ENCODE data around the gene ITK.

The ITK gene

GRCh38 chr5:157143127-157143971, 37.3 kb upstream of the ITK start:
- peak; percentile 45 for DNase-seq (ENCODE audit: extremely low spot score)
- TF ChIP-seq NFRKB (IDR thresholded peaks at IDR 0.05) (no peak), SP1 (IDR thresholded peaks at IDR 0.05) (no peak), ELF4 (IDR thresholded peaks at IDR 0.05) (0 out of 2 replicates have a peak, but pooled peaks have one; percentile 33), LEF1 (IDR thresholded peaks at IDR 0.05; ENCODE audit: borderline replicate concordance) (no peak), FOXA1 (IDR thresholded peaks at IDR 0.05) (no peak), FOXM1 (IDR thresholded peaks at IDR 0.05; ENCODE audit: borderline replicate concordance) (no peak), SUZ12 (IDR thresholded peaks at IDR 0.05) (no peak), BHLHE40 (IDR thresholded peaks at IDR 0.05; ENCODE audit: borderline replicate concordance) (no peak), L3MBTL2 (conservative IDR thresholded peaks at IDR 0.05) (peak; percentile 85), CTBP1 (IDR thresholded peaks at IDR 0.05; ENCODE audit: borderline replicate concordance) (0 out of 2 replicates have a peak, but pooled peaks have one; percentile 7), TARDBP (IDR thresholded peaks at IDR 0.05) (no peak), HDGF (IDR thresholded peaks at IDR 0.05; ENCODE audit: borderline replicate concordance) (no peak), ZNF384 (IDR thresholded peaks at IDR 0.05) (no peak), FOXK2 (IDR thresholded peaks at IDR 0.05) (no peak), ARNT (IDR thresholded peaks at IDR 0.05) (no peak)
- TF ChIP-seq, protein P1, sequence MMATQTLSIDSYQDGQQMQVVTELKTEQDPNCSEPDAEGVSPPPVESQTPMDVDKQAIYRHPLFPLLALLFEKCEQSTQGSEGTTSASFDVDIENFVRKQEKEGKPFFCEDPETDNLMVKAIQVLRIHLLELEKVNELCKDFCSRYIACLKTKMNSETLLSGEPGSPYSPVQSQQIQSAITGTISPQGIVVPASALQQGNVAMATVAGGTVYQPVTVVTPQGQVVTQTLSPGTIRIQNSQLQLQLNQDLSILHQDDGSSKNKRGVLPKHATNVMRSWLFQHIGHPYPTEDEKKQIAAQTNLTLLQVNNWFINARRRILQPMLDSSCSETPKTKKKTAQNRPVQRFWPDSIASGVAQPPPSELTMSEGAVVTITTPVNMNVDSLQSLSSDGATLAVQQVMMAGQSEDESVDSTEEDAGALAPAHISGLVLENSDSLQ (IDR thresholded peaks at IDR 0.05) = peak; percentile 94
- ChIA-PET CTCF (interaction anchor here (1.9 kb wide), 1 partner anchor 11 kb away, joined by 9 read pairs; no protein-coding TSS in a partner anchor), POLR2A (interaction anchor here (0.6 to 2.6 kb wide), 24 partner anchors 9 to 598 kb away, joined by 3 to 22 read pairs (median 4); partner anchors contain the start of genes CYFIP2 and HAVCR2)

GRCh38 chr5:157148734-157149615, 31.7 kb upstream of the ITK start:
- ChIA-PET CTCF (interaction anchor here (0.7 to 1.1 kb wide), 4 partner anchors 12 to 1021 kb away, joined by 3 to 4 read pairs (median 4); no protein-coding TSS in a partner anchor), POLR2A (no interaction called here)
- DNase-seq (ENCODE audit: extremely low spot score) = peak; percentile 63
- TF ChIP-seq ELF4 (IDR thresholded peaks at IDR 0.05) (no peak), SUZ12 (IDR thresholded peaks at IDR 0.05) (no peak), FOXA1 (IDR thresholded peaks at IDR 0.05) (no peak), HDGF (IDR thresholded peaks at IDR 0.05; ENCODE audit: borderline replicate concordance) (no peak), L3MBTL2 (conservative IDR thresholded peaks at IDR 0.05) (peak; percentile 43; the same call in 1 of the 2 replicates), SP1 (IDR thresholded peaks at IDR 0.05) (no peak), ZNF384 (IDR thresholded peaks at IDR 0.05) (no peak), CTBP1 (IDR thresholded peaks at IDR 0.05; ENCODE audit: borderline replicate concordance) (no peak)

DNA sequence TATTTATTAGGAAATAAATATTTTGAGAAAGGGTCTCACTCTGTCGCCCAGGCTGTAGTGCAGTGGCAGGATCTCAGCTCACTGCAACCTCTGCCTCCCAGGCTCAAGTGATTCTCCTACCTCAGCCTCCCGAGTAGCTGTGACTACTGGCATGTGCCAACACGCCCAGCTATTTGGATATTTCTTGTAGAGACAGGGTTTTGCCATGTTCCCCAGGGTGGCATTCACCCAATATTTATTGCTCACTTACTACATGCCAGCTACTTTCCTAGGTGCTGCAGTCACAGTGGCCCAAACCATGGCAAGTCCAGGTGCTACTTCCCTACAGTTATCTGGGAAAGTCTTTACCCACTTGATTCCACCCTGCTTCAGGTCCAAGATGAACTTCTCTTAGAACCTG, 29.6 kb upstream of the ITK start:
- no peak for TF ChIP-seq LEF1 (IDR thresholded peaks at IDR 0.05; ENCODE audit: borderline replicate concordance)
- POLR2A ChIA-PET = no interaction called here
- no peak for DNase-seq (ENCODE audit: extremely low spot score)
- CTCF ChIA-PET = interaction anchor here (0.7 kb wide), 1 partner anchor 39 kb away, joined by 4 read pairs; no protein-coding TSS in a partner anchor

DNA sequence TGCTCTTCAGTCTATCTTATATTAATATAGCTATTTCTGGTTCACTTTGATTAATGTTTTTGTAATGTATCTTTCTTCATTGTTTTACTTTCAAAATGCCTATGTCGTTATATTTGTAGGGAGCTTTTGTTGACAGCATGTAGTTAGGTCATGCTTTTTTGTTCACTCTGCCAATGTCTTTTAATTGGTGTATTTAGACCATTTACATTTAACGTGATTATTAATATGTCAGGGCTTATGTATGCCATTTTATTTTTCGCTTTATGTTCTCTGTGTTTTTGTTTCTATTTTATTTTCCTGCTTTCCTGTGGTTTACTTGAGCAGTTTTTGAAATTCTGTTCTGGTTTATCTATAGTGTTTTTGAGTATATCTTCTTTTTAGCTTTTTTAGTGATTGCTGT, 25.3 kb upstream of the ITK start:
- POLR2A ChIA-PET = interaction anchor here (4.1 kb wide), 1 partner anchor 13 kb away, joined by 12 read pairs; the partner anchor contains the start of gene MED7
- DNase-seq (ENCODE audit: extremely low spot score) = no peak
- no peak for TF ChIP-seq SUZ12 (IDR thresholded peaks at IDR 0.05)
- no peak for TF ChIP-seq SP1 (IDR thresholded peaks at IDR 0.05)
- TF ChIP-seq, protein P1 (IDR thresholded peaks at IDR 0.05) = no peak
- no peak for TF ChIP-seq LEF1 (IDR thresholded peaks at IDR 0.05; ENCODE audit: borderline replicate concordance)
- no peak for TF ChIP-seq BHLHE40 (IDR thresholded peaks at IDR 0.05; ENCODE audit: borderline replicate concordance)
- TF ChIP-seq FOXK2 (IDR thresholded peaks at IDR 0.05) = no peak
- TF ChIP-seq FOXA1 (IDR thresholded peaks at IDR 0.05) = no peak
- TF ChIP-seq CTBP1 (IDR thresholded peaks at IDR 0.05; ENCODE audit: borderline replicate concordance) = no peak
- no peak for TF ChIP-seq ARNT (IDR thresholded peaks at IDR 0.05)
- TF ChIP-seq HDGF (IDR thresholded peaks at IDR 0.05; ENCODE audit: borderline replicate concordance) = no peak
- no peak for TF ChIP-seq NFRKB (IDR thresholded peaks at IDR 0.05)
- no peak for TF ChIP-seq ELF4 (IDR thresholded peaks at IDR 0.05)
- TF ChIP-seq ZNF384 (IDR thresholded peaks at IDR 0.05) = no peak
- no peak for TF ChIP-seq L3MBTL2 (conservative IDR thresholded peaks at IDR 0.05)
- TF ChIP-seq FOXM1 (IDR thresholded peaks at IDR 0.05; ENCODE audit: borderline replicate concordance) = no peak
- TF ChIP-seq TARDBP (IDR thresholded peaks at IDR 0.05) = no peak
- CTCF ChIA-PET = no interaction called here

DNA sequence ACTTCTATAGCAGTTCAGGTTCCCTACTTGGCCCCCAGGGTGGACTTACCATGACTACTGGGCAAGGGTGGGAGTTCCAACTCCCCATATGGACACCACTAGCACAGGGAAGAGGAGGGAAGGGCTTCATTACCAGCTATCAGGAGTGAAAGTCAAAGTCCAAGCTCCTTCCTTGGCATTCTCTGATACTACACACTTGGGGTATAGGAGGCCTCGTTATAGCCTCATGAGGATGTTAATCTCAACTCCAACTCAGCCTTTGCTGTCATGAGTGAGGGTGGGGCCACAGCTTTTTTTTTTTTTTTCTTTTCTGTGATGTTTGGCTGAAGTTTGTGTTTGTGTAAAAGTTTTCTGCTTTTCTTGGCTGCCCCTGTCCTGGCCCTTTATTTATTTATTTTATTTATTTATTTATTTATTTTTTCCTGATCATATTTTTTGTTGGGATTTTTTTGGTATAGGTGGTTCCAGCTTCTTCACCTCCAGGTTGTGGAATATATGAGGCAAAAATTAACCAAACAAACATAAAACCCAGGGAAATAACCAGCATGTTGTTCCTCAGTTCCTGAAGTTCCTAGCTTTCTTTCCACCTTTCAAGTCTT, 23.2 kb upstream of the ITK start:
- POLR2A ChIA-PET = interaction anchor here (4.1 kb wide), 1 partner anchor 15 kb away, joined by 12 read pairs; the partner anchor contains the start of gene MED7

More for the DNA sequence above, 23.2 kb upstream of the ITK start:
- CTCF ChIA-PET = interaction anchor here (0.6 kb wide), 1 partner anchor 29 kb away, joined by 3 read pairs; no protein-coding TSS in a partner anchor
- DNase-seq (ENCODE audit: extremely low spot score) = no peak
- TF ChIP-seq FOXM1 (IDR thresholded peaks at IDR 0.05; ENCODE audit: borderline replicate concordance) (no peak), FOXA1 (IDR thresholded peaks at IDR 0.05) (no peak), LEF1 (IDR thresholded peaks at IDR 0.05; ENCODE audit: borderline replicate concordance) (no peak), BHLHE40 (IDR thresholded peaks at IDR 0.05; ENCODE audit: borderline replicate concordance) (no peak), SP1 (IDR thresholded peaks at IDR 0.05) (no peak), HDGF (IDR thresholded peaks at IDR 0.05; ENCODE audit: borderline replicate concordance) (no peak), ARNT (IDR thresholded peaks at IDR 0.05) (no peak), L3MBTL2 (conservative IDR thresholded peaks at IDR 0.05) (no peak)
- TF ChIP-seq, protein P1 (IDR thresholded peaks at IDR 0.05) = no peak

Measured in HEK293T (cell line).